ENCODE data around the gene C10orf62.
"Not testable (repeated sequence)": the region's sequence is repeated elsewhere in the genome, so short reads cannot be mapped to it uniquely, and the experiment has no call there.

The C10orf62 gene

DNA sequence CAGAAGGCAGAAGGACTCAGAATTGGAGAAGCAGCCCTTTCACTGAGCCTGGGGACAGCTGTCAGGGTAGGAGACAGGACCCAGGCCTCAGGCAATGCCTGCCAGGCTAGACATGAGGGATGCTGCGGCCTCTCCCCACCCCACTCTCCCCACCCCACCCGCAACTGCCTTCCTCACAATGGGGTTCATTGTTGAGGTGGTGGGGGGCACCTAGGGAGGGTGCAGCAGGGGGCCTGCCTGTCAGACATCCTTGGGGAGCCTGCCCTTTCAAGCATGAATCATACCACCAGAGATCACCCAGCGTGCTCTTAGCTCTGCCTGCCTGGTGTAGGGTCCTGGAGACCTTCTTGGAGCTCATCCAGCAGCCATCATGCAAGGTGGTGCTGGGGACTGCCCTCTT is at the start of gene C10orf62:
Gene C10orf62, plus strand, starts transcription at position 243 of the 400 bp plus-strand sequence. CDS start 177 bp downstream, outside the sequence.
- no peak for DNase-seq (ENCODE audit: low spot score)

GRCh38 chr10:97540669-97541500 is 48.6 kb upstream of the C10orf62 start:
- no peak for DNase-seq (ENCODE audit: low spot score)

DNA sequence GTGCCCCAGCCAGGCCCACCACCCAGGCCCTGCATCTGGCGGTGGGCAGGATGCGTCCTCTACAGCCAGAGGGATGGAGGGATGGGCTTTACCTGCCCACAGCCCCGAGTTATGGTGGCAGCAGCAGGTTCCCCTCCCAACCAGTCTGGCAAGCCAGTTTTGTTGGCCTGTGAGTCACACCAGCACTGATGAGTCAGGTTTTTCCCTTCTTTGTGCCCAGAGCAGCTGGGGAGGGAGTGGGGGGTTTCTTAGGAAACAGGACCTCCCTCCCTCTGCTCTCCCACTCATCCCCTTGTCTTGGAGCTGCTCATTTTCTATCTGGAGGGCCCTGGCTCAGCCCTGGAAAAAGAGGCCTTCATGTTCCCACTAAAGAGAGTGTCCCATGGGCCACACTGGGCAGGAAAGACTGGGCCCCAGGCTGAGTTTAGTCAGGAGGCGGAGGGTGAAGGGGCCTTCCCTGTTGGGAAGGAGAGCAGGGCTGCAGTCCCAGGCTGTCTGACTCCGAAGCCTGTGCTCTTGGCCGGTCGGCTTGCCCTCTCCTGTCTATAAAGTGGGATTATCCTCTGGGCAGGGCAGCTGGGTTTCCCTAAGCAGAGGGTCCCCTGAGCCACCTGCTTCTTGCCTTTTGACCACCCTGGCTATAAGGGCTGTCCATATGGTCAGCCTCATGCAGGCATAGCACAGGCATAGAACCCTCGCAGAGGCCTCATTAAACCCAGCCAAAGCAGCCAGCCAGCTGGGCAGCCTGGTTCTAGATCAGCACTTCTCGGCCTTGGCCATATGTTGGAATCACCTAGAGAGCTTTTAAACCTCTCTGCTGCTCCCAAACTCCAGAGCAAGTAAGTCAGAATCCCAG is 47.1 kb upstream of the C10orf62 start:
- DNase-seq (ENCODE audit: low spot score), result no peak

DNA sequence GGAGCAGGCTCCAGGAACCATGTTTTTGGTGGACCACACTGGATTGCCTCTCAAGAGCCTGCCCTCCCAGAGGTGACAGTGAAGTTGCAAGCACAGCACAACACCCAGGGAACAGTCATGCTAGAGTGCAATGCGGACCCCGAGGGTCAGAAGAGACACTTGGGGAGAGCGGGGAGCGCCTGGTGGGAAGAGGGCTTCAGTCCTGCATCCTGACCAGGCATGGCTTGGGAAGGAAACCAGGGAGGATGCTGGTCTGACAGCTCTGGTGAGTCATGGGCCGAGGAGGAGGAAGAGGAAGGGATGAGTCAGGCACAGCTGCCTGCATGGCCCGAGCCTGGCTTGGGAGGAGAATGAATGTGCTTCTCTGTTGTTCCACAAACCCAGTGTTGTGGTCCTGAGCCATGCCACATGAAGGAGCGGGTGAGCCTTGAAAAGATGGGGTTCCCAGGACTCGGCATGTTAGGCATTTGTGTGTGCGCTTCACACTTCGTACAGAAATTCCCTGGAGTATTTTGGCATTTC is 46.4 kb upstream of the C10orf62 start:
- DNase-seq (ENCODE audit: low spot score), result no peak

DNA sequence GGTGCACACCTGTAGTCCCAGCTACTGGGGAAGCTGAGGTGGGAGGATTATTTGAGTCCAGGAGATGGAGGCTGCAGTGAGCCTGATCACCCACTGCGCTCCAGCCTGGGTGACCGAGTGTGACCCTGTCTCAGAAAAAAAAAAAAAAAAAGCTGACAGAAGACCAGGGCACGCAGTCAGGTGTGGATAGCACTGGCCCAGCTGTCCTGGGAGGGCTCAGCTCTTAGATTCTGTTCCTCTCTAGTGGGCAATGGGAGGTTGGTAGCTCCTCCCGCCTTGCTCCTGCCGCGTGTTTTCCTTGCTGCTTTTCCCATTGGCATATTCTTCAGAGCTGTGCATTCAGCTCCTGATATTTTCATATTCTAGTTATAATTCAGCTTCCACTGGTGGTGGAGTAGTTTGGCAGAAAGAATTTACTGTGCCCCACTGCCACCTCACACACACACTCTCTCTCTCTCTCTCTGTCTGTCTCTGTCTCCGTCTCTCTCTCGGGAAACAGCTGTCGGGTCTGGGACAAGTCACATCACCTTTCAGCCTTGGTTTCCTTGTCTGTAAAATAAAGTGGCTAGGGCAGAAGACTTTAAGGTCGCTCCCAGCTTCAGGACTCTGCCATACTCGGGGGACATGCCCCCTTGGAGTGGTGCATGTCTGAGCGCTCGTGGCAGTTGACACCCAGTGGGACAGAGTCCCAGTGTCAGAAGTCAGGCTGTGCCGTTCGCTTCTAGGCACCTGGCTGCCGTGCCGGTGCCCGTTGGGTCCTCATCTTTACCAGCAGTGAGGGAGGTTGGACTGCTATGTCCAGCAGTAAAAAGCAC is 42.9 kb upstream of the C10orf62 start:
- no peak for DNase-seq (ENCODE audit: low spot score)

DNA sequence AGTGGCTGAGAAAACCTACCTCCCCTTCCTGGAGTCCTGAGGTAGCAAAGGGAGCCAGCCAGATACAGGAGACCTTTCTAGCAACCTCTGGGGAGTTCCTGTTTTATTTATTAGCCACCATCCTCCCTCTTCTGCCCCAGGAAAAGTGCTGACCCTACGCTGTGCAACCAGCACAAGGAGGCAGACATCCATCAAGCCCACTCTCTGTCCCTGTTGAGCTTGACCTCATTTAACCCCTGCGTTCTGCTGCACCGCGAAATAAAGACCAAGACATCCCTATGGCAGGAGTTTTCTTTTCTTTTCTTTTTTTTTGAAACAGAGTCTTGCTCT is 42.3 kb upstream of the C10orf62 start:
- no peak for DNase-seq (ENCODE audit: low spot score)

- no peak for DNase-seq (ENCODE audit: low spot score)
Measured at GRCh38 chr10:97547962-97548361, 41.6 kb upstream of the C10orf62 start.

GRCh38 chr10:97548828-97549455 is 40.6 kb upstream of the C10orf62 start:
- DNase-seq (ENCODE audit: low spot score), result no peak

DNA sequence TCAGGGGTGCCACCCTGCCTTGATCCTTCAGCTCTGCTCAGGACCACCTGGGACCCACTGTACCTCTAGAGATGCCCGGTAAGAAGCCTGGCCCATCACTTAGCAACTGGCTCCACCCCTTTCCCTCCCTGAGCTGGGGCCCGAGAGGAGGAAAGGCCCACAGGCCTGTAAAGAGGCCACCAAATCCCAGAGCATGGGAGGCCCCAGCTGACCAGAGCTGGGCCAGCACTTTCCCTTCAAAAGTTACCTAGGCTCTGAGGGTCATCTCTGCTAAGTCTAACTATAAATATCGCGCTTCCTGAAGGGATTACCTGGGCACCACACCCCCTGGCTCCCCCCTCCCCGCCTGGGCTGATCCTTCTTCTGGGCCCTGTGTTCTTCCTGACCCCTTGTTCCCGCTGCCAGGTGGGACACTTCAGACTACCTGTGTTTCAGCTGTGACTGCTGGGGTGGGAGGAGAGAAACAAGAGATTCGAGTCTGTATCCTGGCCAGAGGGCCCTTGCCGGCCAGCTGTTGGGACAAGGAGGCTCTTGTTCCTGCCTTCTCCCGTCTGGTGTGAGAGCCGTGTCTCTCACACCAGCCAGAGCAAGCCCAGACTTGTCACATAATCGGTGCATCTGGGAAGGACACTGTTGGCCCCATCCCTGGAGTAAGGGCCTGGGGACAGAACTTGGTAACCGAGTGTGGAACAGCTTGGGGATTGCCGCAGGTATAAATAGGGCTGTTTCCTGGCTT is 39.8 kb upstream of the C10orf62 start:
- no peak for DNase-seq (ENCODE audit: low spot score)

GRCh38 chr10:97550336-97551149 is 39.0 kb upstream of the C10orf62 start:
- DNase-seq (ENCODE audit: low spot score), result no peak

GRCh38 chr10:97551271-97551670 is 38.2 kb upstream of the C10orf62 start:
- no peak for DNase-seq (ENCODE audit: low spot score)

- peak; percentile 62 for DNase-seq (ENCODE audit: low spot score)
Measured at GRCh38 chr10:97553575-97554031, 35.9 kb upstream of the C10orf62 start.

DNA sequence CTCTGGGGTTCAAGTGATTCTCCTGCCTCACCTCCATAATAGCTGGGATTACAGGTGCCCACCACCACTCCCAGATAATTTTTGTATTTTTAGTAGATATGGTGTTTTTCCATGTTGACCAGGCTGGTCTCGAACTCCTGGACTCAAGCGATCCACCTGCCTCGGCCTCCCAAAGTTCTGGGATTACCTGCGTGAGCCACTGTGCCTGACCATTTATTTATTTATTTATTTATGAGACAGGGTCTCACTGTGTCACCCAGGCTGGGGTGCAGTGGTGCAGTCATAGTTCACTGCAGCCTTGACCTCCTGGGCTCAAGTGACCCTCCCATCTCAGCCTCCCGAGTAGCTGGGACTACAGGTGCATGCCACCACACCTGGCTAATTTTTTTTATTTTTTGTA is 35.2 kb upstream of the C10orf62 start:
- not testable (repeated sequence) for DNase-seq (ENCODE audit: low spot score)

DNA sequence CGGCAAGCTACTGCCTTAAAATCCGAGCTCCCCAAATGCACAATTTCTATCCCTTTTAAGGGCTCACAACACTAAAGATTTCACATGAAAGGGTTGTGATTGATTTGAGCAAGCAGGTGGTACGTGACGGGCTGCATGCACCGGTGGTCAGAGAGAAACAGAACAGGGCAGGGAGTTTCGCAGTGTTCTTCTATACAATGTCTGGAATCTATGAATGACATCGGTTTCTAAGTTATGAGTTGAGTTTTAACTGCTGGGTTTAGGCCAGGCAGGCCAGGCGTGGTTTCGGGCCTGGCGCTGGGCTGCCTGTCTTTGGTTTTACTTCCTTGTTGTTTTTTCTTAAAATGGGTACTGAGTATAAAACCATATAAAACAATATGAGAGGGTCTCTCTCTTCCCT is 34.0 kb upstream of the C10orf62 start:
- not testable (repeated sequence) for DNase-seq (ENCODE audit: low spot score)

DNA sequence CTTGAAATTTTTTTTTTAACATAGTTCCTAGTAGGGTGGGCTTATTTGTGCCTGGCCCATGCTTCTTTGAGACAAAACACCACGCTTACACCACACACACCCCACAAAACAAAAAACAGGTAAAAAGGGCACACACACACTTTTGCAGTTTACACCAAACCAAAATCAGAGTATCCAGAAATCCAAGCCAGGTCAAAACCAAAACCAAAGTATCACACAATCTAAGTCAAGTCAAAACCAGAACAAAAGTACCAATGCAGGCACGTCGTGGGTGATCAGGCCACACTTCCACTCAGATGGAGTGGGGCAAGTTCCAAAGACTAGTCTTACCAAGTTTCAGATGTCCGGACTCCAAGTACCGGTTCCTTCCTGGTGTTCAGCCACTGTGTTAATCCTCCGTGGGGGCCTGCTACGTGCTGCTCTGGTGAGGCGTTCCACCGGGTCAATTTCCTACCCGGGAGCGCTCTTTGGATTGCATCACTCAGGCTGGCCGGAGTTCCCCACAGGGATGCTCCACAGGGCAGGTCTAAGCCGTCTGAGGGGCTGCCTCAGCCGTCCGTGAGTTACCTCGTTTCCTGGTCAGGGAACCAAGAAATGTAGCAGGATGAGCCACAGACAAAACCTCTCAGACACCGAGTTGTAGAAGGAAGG is 28.7 kb upstream of the C10orf62 start:
- not testable (repeated sequence) for DNase-seq (ENCODE audit: low spot score)

- DNase-seq (ENCODE audit: low spot score), result not testable (repeated sequence)
Measured at GRCh38 chr10:97561386-97562077, 28.0 kb upstream of the C10orf62 start.

DNA sequence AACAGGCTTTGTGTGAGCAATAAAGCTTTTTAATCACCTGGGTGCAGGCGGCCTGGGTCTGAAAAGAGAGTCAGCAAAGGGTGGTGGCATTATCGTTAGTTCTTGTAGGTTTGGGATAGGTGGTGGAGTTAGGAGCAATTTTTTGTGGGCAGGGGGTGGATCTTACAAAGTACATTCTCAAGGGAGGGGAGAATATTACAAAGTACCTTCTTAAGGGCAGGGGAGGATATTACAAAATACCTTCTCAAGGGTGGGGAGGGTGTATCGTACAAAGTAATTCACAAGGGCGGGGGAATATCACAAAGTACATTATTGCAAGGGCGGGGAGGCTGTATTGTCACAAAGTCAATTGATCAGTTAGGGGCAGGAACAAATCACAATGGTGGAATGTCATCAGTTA is 27.2 kb upstream of the C10orf62 start:
- not testable (repeated sequence) for DNase-seq (ENCODE audit: low spot score)

- no peak for DNase-seq (ENCODE audit: low spot score)
Measured at GRCh38 chr10:97563337-97563736, 26.2 kb upstream of the C10orf62 start.

DNA sequence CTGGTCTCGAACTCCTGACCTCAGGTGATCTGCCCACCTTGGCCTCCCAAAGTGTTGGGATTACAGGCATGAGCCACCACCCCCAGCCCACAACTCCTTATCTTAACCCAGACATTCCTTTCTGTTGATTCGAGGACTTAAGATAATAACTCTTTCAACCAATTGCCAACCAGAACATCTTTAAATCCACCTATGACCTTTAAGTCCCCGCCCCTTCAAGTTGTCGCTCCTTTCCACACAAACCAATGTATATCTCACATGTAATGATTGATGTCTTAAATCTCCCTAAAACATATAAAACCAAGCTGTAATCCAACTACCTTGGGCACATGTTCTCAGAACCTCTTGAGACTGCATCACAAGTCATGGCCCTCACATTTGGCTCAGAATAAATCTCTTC is 24.7 kb upstream of the C10orf62 start:
- no peak for DNase-seq (ENCODE audit: low spot score)

Data from D341Med (cell line).